D721Med (cell line): ENCODE results near the gene OGDH.
"Not testable (repeated sequence)": the region's sequence is repeated elsewhere in the genome, so short reads cannot be mapped to it uniquely, and the experiment has no call there.

Source experiments
- DNase-seq: peaks from one replicate; pipeline ENCODE4 v3.0.0; 2011; ENCODE audit warnings: low spot score; ENCODE audit not compliant: insufficient read length
- FAIRE-seq: peaks from 2 replicates; lab custom pipeline; 2011; peaks lifted over from hg19 to GRCh38; lab: Jason Lieb, UNC
- CTCF ChIP-seq: IDR thresholded peaks from 2 replicates; pipeline ENCODE4 v1.5.1; 2012; ENCODE audit warnings: mild to moderate bottlenecking, control low read depth; ENCODE audit not compliant: insufficient read depth; ENCODE audit errors: missing control alignments

OGDH gene

GRCh38 chr7:44697136-44698045 lies 91.0 kb downstream of the OGDH start:
- no peak for DNase-seq
- no peak for TF ChIP-seq CTCF
- FAIRE-seq = no peak

GRCh38 chr7:44698046-44698580 lies 91.7 kb downstream of the OGDH start:
- no peak for TF ChIP-seq CTCF
- FAIRE-seq (no peak), DNase-seq (no peak)

GRCh38 chr7:44699598-44699997 lies 93.2 kb downstream of the OGDH start:
- not testable (repeated sequence) for FAIRE-seq, DNase-seq

- DNase-seq (no peak), FAIRE-seq (no peak)
- TF ChIP-seq CTCF = no peak
Measured at GRCh38 chr7:44700322-44700721, 93.9 kb downstream of the OGDH start.

- not testable (repeated sequence) for DNase-seq, FAIRE-seq
Measured at GRCh38 chr7:44703391-44703790, 97.0 kb downstream of the OGDH start.

- DNase-seq (no peak), FAIRE-seq (no peak)
- no peak for TF ChIP-seq CTCF
Measured at GRCh38 chr7:44703921-44704320, 97.5 kb downstream of the OGDH start.

GRCh38 chr7:44705434-44705833 lies 99.0 kb downstream of the OGDH start:
- TF ChIP-seq CTCF = no peak
- FAIRE-seq = no peak
- no peak for DNase-seq

- DNase-seq (no peak), FAIRE-seq (no peak)
- no peak for TF ChIP-seq CTCF
Measured at GRCh38 chr7:44706788-44707557, 100.5 kb downstream of the OGDH start.
